Vagina (tissue), 2 donors: ENCODE results near the gene WDR1.

ENCODE experiments used
- POLR2A ChIP-seq, 2 donors: fragments of 450-650 bp; IDR thresholded peaks; one replicate each; pipeline ENCODE4 v1.6.1; 2017; ENCODE audit warnings: antibody characterized with exemption in 2 of 2, mild to moderate bottlenecking in 2 of 2, moderate library complexity in 2 of 2
- POLR2AphosphoS5 ChIP-seq, 2 donors: sonication (generic); formaldehyde crosslinking; IDR thresholded peaks; one replicate each; pipeline ENCODE4 v1.9.0; 2017; ENCODE audit warnings: antibody characterized with exemption in 2 of 2, mild to moderate bottlenecking in 2 of 2, low read depth in 1 of 2; ENCODE audit not compliant: insufficient read depth in 1 of 2
- TF ChIP-seq, protein P1 (sequence below), 3 experiments: fragments of 450-650 bp in 2 of 3; fragments of 200-600 bp in 1 of 3; sonication (generic) in 1 of 3; IDR thresholded peaks; one replicate each; pipeline ENCODE4 v1.5.1; 2017 to 2019; ENCODE audit warnings: antibody characterized with exemption in 3 of 3, mild to moderate bottlenecking in 2 of 3, moderate library complexity in 2 of 3

DNA sequence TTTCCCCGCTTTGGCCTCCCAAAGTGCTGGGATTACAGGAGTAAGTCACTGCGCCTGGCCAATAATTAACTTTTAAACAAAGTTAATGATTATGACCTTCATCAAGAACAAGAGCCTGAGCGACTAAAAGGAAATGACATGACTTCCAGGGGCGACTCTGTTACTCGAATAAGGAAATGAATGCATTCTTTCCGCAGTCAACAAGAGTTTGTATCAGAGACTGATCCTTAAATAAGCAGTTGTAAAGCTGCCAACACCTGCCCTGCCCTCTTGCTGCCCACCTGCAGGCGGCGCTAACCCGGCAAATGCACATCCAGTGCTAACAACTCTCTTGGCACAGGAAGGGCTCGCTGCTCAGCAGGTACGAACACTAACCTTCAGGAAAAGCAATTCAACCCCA, 27.3 kb downstream of the WDR1 start:
- TF ChIP-seq, protein P1, sequence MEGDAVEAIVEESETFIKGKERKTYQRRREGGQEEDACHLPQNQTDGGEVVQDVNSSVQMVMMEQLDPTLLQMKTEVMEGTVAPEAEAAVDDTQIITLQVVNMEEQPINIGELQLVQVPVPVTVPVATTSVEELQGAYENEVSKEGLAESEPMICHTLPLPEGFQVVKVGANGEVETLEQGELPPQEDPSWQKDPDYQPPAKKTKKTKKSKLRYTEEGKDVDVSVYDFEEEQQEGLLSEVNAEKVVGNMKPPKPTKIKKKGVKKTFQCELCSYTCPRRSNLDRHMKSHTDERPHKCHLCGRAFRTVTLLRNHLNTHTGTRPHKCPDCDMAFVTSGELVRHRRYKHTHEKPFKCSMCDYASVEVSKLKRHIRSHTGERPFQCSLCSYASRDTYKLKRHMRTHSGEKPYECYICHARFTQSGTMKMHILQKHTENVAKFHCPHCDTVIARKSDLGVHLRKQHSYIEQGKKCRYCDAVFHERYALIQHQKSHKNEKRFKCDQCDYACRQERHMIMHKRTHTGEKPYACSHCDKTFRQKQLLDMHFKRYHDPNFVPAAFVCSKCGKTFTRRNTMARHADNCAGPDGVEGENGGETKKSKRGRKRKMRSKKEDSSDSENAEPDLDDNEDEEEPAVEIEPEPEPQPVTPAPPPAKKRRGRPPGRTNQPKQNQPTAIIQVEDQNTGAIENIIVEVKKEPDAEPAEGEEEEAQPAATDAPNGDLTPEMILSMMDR (IDR thresholded peaks at IDR 0.05) = no peak
- TF ChIP-seq POLR2AphosphoS5 (IDR thresholded peaks at IDR 0.05; ENCODE audit: insufficient read depth in 1 of 2, low read depth in 1 of 2) = no peak
- no peak for TF ChIP-seq POLR2A (IDR thresholded peaks at IDR 0.05)
